GM18511 (cell line): ENCODE results near the gene PSAPL1.

Source experiments
- ATAC-seq: cut with Tn5 transposase; IDR thresholded peaks from one replicate; pipeline ENCODE4 v1.9.1; 2021; ENCODE audit warnings: mild to moderate bottlenecking, moderate library complexity; ENCODE audit not compliant: unreplicated experiment

PSAPL1 gene

GRCh38 chr4:7398788-7399439 lies 35.8 kb downstream of the PSAPL1 start:
- ATAC-seq, result no peak

- ATAC-seq, result no peak
Observed at GRCh38 chr4:7398104-7398423, 36.7 kb downstream of the PSAPL1 start.

GRCh38 chr4:7397206-7398103 lies 37.3 kb downstream of the PSAPL1 start:
- no peak for ATAC-seq

- no peak for ATAC-seq
Observed at GRCh38 chr4:7396186-7396910, 38.4 kb downstream of the PSAPL1 start.

GRCh38 chr4:7395645-7396044 lies 39.1 kb downstream of the PSAPL1 start:
- ATAC-seq, result no peak

- ATAC-seq, result no peak
Observed at GRCh38 chr4:7394681-7395451, 39.9 kb downstream of the PSAPL1 start.

- no peak for ATAC-seq
Observed at GRCh38 chr4:7393601-7394575, 40.8 kb downstream of the PSAPL1 start.

- no peak for ATAC-seq
Observed at GRCh38 chr4:7392438-7393421, 42.0 kb downstream of the PSAPL1 start.

- ATAC-seq, result no peak
Observed at GRCh38 chr4:7391637-7392437, 42.9 kb downstream of the PSAPL1 start.

GRCh38 chr4:7390906-7391636 lies 43.7 kb downstream of the PSAPL1 start:
- no peak for ATAC-seq

GRCh38 chr4:7390336-7390735 lies 44.4 kb downstream of the PSAPL1 start:
- no peak for ATAC-seq

- ATAC-seq, result no peak
Observed at GRCh38 chr4:7389719-7390118, 45.0 kb downstream of the PSAPL1 start.

- no peak for ATAC-seq
Observed at GRCh38 chr4:7389101-7389701, 45.5 kb downstream of the PSAPL1 start.

GRCh38 chr4:7388627-7389026 lies 46.1 kb downstream of the PSAPL1 start:
- ATAC-seq, result no peak

GRCh38 chr4:7387925-7388324 lies 46.8 kb downstream of the PSAPL1 start:
- no peak for ATAC-seq

GRCh38 chr4:7384929-7385890 lies 49.5 kb downstream of the PSAPL1 start:
- ATAC-seq, result no peak
